BE2C (cell line): ENCODE results near the gene KIAA1958.

ENCODE experiments used
- DNase-seq: peaks from one replicate; pipeline ENCODE4 v3.0.0-alpha.2; 2020
- H3K27me3 ChIP-seq: fragments of 250-450 bp; sonication (Bioruptor Pico); 2 replicates; pipeline ENCODE4 v1.5.1; 2020; ENCODE audit warnings: mild to moderate bottlenecking
- H3K36me3 ChIP-seq: fragments of 250-450 bp; sonication (Bioruptor Pico); 2 replicates; pipeline ENCODE4 v1.5.1; 2020; ENCODE audit warnings: mild to moderate bottlenecking
- H3K4me1 ChIP-seq: fragments of 250-450 bp; sonication (Bioruptor Pico); 2 replicates; pipeline ENCODE4 v1.5.1; 2020
- H3K4me3 ChIP-seq: 2 replicates; pipeline ENCODE4 v1.5.1; 2011; ENCODE audit warnings: low read depth, low read length
- H3K9me3 ChIP-seq: fragments of 250-450 bp; sonication (Bioruptor Pico); 2 replicates; pipeline ENCODE4 v1.5.1; 2020
- TF ChIP-seq, protein P1 (sequence below): IDR thresholded peaks from 2 replicates; pipeline ENCODE4 v1.5.1; 2012; ENCODE audit warnings: mild to moderate bottlenecking, low read depth, low read length

Gene KIAA1958

DNA sequence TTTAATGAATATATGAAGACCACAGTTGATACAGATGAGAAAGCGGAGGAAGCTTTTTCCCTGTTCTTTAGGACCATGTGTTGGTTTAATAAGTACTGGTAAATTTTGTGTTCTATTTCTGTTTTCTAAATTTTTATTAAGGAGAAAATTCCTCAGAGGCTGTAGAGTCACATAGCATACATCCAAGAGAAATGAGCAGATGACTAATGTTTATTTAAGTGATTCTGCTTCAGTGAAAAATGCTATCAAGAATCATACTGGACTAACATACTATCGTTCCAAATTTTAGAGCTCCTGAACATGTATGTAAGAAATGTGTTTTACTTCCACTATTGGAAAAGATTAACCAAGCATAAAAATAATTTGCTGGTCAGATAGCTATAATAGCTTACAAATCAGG lies 115.0 kb downstream of the KIAA1958 start:
- no peak overlapping the region for H3K4me3 ChIP-seq
- no peaks in the 10 kb centered on the region for H3K36me3 ChIP-seq
- no peak for DNase-seq
- H3K4me1 ChIP-seq: peaks cover 5% of the 10 kb centered on the region
- no peaks in the 10 kb centered on the region for H3K9me3 ChIP-seq
- TF ChIP-seq, protein P1, sequence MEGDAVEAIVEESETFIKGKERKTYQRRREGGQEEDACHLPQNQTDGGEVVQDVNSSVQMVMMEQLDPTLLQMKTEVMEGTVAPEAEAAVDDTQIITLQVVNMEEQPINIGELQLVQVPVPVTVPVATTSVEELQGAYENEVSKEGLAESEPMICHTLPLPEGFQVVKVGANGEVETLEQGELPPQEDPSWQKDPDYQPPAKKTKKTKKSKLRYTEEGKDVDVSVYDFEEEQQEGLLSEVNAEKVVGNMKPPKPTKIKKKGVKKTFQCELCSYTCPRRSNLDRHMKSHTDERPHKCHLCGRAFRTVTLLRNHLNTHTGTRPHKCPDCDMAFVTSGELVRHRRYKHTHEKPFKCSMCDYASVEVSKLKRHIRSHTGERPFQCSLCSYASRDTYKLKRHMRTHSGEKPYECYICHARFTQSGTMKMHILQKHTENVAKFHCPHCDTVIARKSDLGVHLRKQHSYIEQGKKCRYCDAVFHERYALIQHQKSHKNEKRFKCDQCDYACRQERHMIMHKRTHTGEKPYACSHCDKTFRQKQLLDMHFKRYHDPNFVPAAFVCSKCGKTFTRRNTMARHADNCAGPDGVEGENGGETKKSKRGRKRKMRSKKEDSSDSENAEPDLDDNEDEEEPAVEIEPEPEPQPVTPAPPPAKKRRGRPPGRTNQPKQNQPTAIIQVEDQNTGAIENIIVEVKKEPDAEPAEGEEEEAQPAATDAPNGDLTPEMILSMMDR: no peak
- H3K27me3 ChIP-seq: no peaks in the 10 kb centered on the region

DNA sequence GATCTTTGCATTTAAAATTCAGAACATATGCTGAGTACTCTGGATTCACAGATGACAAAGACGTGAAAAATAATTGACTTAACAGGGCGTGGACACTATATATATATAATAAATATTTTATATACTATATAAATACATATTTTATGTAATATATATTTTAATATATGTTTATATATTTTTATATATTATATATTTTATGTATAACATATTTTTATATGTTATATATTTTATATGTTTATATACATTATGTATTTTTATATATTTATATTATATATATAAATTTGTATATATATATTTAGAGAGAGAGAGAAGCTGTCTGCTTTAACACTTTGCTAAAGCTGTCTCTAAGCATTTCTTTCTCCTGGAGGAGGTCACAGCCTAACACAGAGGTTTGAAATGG lies 118.2 kb downstream of the KIAA1958 start:
- Histone ChIP-seq H3K27me3 (no peaks in the 10 kb centered on the region), H3K9me3 (no peaks in the 10 kb centered on the region), H3K4me3 (no peak overlapping the region), H3K4me1 (peaks cover 5% of the 10 kb centered on the region), H3K36me3 (no peaks in the 10 kb centered on the region)
- TF ChIP-seq, protein P1: no peak
- no peak for DNase-seq

DNA sequence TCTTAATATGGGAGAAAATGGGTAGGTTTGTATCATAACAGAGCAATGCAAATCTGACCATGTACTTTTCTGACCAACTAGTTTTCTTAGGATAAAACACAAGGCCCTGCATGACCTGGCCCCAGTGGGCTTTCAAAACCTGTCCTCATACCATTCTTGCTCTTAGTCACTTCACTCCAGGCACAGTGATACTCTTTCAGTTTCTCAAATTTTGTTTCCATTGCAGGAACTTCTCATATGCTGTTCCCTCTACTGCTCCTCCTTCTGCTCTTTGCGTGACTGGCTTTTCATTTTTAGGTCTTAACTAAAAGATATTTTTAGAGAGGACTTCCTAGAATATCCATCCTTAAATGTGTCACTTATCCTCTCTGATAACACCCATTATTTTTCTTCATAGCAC lies 118.9 kb downstream of the KIAA1958 start:
- Histone ChIP-seq H3K4me1 (peaks cover 5% of the 10 kb centered on the region), H3K27me3 (no peaks in the 10 kb centered on the region), H3K36me3 (no peaks in the 10 kb centered on the region), H3K4me3 (no peak overlapping the region), H3K9me3 (no peaks in the 10 kb centered on the region)
- TF ChIP-seq, protein P1: no peak
- no peak for DNase-seq

DNA sequence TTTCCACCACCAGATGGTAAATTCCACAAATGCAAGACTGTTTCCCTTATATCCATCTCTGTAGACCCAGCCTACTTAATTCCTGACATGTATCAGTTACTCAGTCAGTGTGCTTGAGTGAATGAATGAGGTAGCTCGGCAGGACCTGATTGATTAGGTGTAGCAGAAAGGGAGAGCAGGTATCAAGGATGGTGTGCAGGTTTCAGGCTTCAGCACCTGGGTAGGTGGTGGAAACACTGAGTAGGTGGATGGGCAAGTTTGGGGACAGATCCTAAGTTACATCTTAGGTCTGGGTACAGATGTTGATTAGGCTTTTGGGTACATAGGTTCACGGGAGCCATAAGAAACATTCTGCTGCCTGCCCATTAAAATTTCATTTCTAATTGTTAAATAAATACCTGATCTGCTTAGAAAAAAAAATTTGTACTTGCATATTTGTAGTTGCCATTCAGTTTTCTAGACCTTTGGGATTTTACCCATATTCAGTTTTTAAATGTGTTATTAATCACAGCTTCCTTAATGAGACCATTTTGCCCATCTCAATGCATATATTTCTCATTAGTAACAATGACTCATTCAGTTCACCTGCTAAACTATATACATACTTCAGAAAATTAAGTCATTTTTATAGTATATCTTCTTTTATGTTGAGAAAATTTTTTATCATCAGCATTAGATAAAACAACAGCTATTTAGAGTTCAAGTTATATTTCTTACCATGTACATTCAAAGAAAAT lies 119.5 kb downstream of the KIAA1958 start:
- H3K9me3 ChIP-seq: no peaks in the 10 kb centered on the region
- no peak overlapping the region for H3K4me3 ChIP-seq
- DNase-seq: no peak
- no peaks in the 10 kb centered on the region for H3K27me3 ChIP-seq
- TF ChIP-seq, protein P1: no peak
- no peaks in the 10 kb centered on the region for H3K36me3 ChIP-seq
- peaks cover 5% of the 10 kb centered on the region for H3K4me1 ChIP-seq

DNA sequence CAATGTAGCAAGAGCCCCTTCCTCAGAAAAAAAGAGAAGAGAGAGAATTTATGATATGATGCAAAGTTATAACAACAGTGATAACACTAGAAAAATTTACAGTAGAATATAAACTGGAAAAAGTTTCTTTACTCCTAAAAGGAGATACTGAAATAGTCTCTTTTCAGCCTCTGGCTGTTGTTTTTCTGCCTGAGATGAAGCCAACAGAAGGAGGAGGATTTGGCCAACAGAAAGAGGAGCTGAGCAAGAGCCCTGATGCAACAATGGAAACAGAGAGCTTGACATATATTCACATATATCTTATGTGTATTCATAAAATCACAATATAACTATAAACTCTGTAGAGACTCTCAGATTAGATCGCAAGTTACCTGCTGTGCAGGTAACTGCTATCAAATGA lies 122.2 kb downstream of the KIAA1958 start:
- Histone ChIP-seq H3K4me3 (no peak overlapping the region), H3K4me1 (peaks cover 5% of the 10 kb centered on the region), H3K9me3 (no peaks in the 10 kb centered on the region), H3K27me3 (no peaks in the 10 kb centered on the region), H3K36me3 (no peaks in the 10 kb centered on the region)
- DNase-seq: no peak
- TF ChIP-seq, protein P1: no peak

DNA sequence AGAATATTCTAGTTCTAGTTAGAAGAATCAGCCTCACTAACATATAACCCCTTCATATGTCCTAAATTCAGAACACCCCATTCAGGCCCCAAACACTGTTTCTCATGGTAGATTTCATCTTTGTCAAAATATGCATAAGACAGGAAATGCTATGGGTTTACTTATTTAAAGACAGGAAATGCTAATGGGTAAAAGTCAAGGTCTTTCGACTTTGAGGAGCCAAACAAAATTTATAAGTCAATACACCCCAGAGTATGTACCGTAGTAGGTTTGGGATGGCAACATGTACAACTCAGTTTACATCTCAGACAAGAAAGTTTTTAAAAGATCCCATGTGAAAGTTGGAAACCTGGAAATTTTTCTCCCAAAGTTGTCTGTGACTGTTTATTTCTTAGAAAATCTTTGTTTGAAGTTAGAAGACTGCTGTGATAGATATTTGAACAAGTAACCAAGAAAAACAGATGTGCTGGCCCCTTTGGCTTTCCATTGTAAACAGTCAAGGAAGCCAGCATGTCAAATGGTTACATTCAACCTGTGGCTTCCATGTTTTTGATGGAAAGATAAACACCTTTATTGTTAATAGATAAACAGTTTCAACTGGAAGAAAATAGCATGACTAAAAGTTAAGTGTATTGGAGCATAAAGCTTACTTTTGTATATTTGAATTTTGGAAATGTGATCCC lies 129.1 kb downstream of the KIAA1958 start:
- no peak overlapping the region for H3K4me3 ChIP-seq

More for the DNA sequence above, 129.1 kb downstream of the KIAA1958 start:
- H3K36me3 ChIP-seq: peaks cover 6% of the 10 kb centered on the region; the same call in 1 of the 2 replicates
- no peak for DNase-seq
- TF ChIP-seq, protein P1: no peak
- no peaks in the 10 kb centered on the region for H3K4me1 ChIP-seq
- no peaks in the 10 kb centered on the region for H3K27me3 ChIP-seq
- no peaks in the 10 kb centered on the region for H3K9me3 ChIP-seq
